Esophagus squamous epithelium (tissue), 4 donors: ENCODE measurements around the gene KRT7.

Experiments used
- CTCF ChIP-seq, 6 experiments: fragments of 450-650 bp in 4 of 6; fragments of 200-600 bp in 2 of 6; sonication (generic) in 2 of 6; IDR thresholded peaks; one replicate each; pipeline ENCODE4 v1.5.1; 2016 to 2019; ENCODE audit warnings: antibody characterized with exemption in 6 of 6, mild to moderate bottlenecking in 4 of 6, moderate library complexity in 4 of 6
- POLR2A ChIP-seq, 4 donors: fragments of 450-650 bp; IDR thresholded peaks; one replicate each; pipeline ENCODE4 v1.6.1; 2017; ENCODE audit warnings: antibody characterized with exemption in 4 of 4, mild to moderate bottlenecking in 4 of 4, moderate library complexity in 3 of 4

- TF ChIP-seq CTCF (IDR thresholded peaks at IDR 0.05), result no peak
- no peak for TF ChIP-seq POLR2A (IDR thresholded peaks at IDR 0.05)
These were observed 15.8 kb downstream of the KRT7 start for GRCh38 chr12:52248541-52249461.
